NK-92 (cell line): Measurements from ENCODE around the gene BMX.

Experiments
- DNase-seq: peaks from one replicate; lab custom pipeline; 2025; ENCODE audit not compliant: unreplicated experiment; lab: John Stamatoyannopoulos, UW

BMX gene

GRCh38 chrX:15567886-15568616, 67.4 kb downstream of the BMX start:
- no peak for DNase-seq

GRCh38 chrX:15570145-15570544, 69.5 kb downstream of the BMX start:
- no peak for DNase-seq

DNA sequence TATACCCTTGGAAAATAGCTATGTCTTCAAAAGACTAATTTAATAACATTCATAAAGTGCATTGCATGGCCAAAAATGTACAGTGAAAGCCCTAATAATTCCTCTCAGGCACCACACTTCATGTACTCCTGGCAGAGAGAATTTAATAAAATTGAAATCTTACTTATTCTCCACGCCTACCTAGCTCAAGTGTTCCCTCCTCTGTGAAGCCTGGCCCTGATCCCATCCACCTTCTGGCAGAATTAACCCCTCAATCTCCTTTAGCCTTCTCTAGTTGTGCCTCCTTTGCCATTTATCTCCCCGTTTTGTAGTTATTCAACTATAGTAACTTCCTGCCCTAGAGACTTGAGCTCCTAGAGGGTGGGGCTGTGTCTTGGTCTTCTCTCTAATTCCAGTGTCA, 73.4 kb downstream of the BMX start:
- no peak for DNase-seq

DNA sequence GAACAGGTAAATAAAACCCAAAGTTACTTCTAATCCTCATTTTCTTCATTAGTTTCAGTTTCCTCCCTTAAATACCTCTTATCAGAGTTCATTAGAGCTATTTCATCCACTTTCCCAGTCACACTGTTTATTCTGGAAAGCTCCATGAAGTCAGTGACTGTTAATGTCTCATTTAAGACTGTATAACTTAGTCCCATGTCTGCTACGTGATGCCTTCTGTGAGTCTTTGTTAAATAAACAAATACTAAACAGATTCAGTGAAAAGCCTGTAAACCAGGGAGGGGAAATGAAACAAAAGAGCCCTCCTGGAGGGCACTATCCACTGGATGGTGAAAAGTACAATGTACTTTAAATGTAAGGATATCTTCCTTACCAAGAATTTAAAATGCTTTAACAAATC, 75.4 kb downstream of the BMX start:
- DNase-seq: no peak

DNA sequence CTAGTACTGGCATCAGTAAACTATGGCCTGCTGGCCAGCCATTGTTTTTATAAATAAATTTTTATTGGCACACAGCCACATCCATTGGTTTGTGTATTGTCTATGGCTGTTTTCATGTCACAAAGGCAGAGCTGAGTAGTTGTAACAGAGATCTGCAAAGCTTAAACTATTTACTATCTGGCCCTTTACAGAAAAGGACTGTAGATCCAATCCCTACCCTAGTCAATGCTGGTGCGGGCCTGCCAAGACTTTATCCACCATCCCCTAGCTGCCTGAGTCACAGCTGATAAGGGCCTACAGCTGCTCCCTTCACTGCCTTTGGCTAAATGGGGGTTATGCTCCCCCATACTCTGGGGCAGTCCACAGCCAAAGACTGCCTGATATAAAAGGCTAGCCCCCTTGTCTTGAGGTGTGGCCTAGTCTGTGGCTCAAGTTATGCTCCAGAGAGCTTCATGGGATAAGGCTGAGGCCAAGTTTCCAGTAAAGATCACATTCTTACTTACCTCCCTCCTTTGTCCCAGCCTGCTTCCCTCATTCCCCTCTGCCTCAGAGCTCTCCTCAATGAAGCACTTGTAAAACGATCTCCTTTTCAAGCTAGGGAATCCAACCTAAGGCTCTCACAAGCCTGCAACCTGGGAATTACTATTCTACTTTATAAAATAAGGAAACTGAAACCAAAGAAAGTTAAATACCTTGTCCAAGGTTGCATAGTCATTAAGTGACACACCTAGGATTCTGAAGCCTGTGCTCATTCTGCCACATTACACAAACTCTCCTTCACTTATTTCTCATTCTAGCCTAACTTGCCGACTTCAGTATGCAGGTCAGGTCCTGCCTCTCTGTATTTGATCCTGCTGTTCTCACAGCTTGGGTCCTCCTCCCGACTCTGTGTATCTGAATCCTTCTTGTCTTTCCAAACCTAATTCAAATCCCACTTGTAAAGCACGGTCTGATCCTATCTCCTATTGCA, 79.5 kb downstream of the BMX start:
- DNase-seq: no peak

DNA sequence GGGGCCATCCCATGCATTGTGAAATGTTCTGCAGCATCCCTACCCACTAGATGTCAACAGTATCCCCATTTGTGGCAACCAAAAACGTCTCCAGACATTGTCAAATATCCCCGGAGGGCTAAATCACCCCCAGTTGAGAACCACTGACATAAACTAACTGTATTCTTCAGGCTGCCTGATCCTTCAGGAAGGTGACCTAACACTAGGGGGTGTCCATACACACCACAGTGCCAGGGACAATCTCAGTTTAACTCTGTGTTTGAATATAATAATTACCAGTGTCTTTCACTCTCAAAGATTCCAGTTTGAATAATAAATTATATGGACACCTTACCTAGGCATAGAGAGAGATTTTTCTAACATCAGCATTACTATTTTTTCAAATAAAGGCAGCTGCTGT, 93.8 kb downstream of the BMX start:
- DNase-seq: no peak

- no peak for DNase-seq
These were observed 97.4 kb downstream of the BMX start for GRCh38 chrX:15598026-15598425.

- no peak for DNase-seq
These were observed 98.9 kb downstream of the BMX start for GRCh38 chrX:15599461-15599860.

GRCh38 chrX:15600049-15600448, 99.4 kb downstream of the BMX start:
- DNase-seq: no peak

DNA sequence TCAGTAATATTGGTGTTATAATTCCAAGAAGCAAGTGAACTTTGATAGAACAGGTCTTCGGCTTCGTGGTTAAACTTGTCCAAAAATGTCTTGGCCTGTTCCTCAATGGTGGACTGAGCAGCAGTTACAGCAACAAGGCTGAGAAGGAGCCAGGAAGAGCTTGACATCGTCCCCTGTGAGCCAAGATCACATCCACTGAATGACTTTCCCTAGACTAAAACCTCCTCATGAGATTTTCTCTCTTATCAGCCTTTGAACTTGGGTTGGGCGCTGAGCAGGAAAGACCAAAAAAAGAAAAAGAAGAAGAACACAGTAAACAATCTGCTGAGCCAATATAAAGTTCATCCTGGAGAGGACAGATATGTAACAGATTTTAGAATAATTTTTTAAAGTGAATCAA, 100.1 kb downstream of the BMX start, which contains the start of gene ACE2:
Gene ACE2, minus strand, starts transcription at position 216 of the 400 bp plus-strand sequence. Its CDS starts 49 bp downstream, at position 167.
- no peak for DNase-seq

DNA sequence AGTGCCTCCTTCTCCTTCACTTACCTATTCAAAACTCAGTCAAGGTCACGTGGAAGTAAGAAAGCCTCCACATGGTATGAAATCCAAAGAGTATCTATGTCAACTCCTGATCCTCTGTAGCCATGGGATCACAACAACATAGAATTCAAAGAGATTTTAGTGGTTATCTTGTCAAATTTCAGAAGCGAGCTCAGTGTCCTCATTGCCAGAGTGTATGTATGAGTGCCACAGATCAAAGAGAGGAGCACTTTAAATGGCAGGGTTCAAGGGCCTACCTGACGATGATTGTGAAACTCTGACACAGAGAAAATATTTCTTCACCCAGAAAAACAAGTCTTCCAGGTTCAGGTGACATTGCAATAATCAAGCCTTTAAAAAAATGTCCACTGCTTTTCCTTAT, 101.3 kb downstream of the BMX start:
- no peak for DNase-seq

GRCh38 chrX:15602761-15603160, 102.2 kb downstream of the BMX start:
- DNase-seq: no peak

DNA sequence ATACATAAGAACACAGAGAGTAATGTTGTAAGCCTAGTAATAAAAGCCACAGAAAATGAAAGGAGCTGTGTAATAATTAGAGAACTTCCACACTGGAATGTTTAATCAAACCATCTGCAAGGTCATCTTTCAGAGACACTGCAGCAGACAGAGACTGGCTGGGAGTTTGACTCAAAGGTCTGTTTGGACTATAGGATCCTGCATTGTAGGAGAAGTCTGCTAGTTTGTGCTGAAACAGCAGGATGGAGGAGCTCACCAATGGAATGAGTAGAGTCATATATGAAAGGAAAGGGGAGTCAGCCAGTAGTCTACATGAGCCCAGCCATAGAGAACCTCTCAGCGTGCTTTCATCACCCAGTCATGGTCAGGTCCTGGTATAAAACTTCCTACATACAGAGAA, 104.6 kb downstream of the BMX start:
- no peak for DNase-seq
